Measurements from ENCODE around the gene CYSTM1. TPM values are rescaled to one million over a fixed set of nuclear protein-coding genes. Genes with fewer than 3 reads are reported as not detected.

Gene CYSTM1
- polyA plus RNA-seq, 1 donor from 2014 or later, result 6.6 TPM

GRCh38 chr5:140249536-140249935, 74.5 kb downstream of the CYSTM1 start:
- Histone ChIP-seq H3K27me3 (ENCODE audit: insufficient read depth, low read depth, low read length) (no peaks in the 10 kb centered on the region), H3K27ac (ENCODE audit: low read length) (no peak overlapping the region), H3K9me2 (ENCODE audit: insufficient read depth, low read length) (no peaks in the 10 kb centered on the region), H2AFZ (ENCODE audit: low read depth, low read length) (no peak overlapping the region), H3K36me3 (ENCODE audit: insufficient read depth, low read length) (no peaks in the 10 kb centered on the region), H3K4me2 (ENCODE audit: low read length) (no peak overlapping the region), H3K9me3 (ENCODE audit: low read length) (no peaks in the 10 kb centered on the region), H3F3A (ENCODE audit: insufficient read depth, low read length, poor library complexity, severe bottlenecking) (no peaks in the 10 kb centered on the region), H3K79me2 (replicated peaks; ENCODE audit: insufficient read depth, low read length) (no peaks in the 10 kb centered on the region), H4K20me1 (ENCODE audit: insufficient read depth) (peaks cover 4% of the 10 kb centered on the region), H3K9ac (ENCODE audit: low read length) (no peak overlapping the region), H3K4me3 (ENCODE audit: low read length) (no peak overlapping the region)
- TF ChIP-seq SMC3 (conservative IDR thresholded peaks at IDR 0.05; ENCODE audit: poor library complexity) (no peak), POLR2AphosphoS5 (IDR thresholded peaks at IDR 0.05) (no peak), MXI1 (conservative IDR thresholded peaks at IDR 0.05; ENCODE audit: poor library complexity, severe bottlenecking) (no peak), TAF1 (IDR thresholded peaks at IDR 0.05; ENCODE audit: low read depth) (no peak), EP300 (conservative IDR thresholded peaks at IDR 0.05; ENCODE audit: poor library complexity, severe bottlenecking) (no peak), RAD21 (conservative IDR thresholded peaks at IDR 0.05) (no peak), CTCF (IDR thresholded peaks at IDR 0.05; ENCODE audit: poor library complexity, severe bottlenecking) (no peak), EZH2 (IDR thresholded peaks at IDR 0.05; ENCODE audit: borderline replicate concordance, insufficient read depth, low read length, poor library complexity, severe bottlenecking) (no peak), REST (IDR thresholded peaks at IDR 0.05; ENCODE audit: borderline replicate concordance) (no peak)

DNA sequence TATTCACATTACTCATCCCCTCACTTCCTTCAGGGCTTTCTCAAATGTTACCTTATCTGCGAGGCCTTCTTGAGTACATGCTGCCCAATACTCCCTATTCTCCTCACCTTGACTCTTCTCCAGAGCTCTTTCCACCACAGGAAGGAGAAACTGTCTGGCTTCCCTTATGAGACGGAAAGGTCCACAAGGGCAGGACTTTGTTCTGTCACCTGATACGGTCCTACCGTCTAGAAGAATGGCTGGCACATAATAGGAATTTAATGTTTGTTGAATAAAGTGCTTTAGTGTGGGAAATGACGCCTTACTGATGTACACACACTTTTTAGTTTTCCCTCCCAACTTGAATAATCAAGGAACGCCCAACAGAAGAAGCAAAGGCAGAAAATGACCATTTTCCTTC, 75.4 kb downstream of the CYSTM1 start:
- Histone ChIP-seq H4K20me1 (ENCODE audit: insufficient read depth) (peaks cover 4% of the 10 kb centered on the region), H3K4me2 (ENCODE audit: low read length) (no peak overlapping the region), H3K9ac (ENCODE audit: low read length) (no peak overlapping the region), H3K9me3 (ENCODE audit: low read length) (no peaks in the 10 kb centered on the region), H2AFZ (ENCODE audit: low read depth, low read length) (no peak overlapping the region), H3K27me3 (ENCODE audit: insufficient read depth, low read depth, low read length) (no peaks in the 10 kb centered on the region), H3K36me3 (ENCODE audit: insufficient read depth, low read length) (no peaks in the 10 kb centered on the region), H3K4me3 (ENCODE audit: low read length) (no peak overlapping the region), H3K27ac (ENCODE audit: low read length) (no peak overlapping the region), H3K9me2 (ENCODE audit: insufficient read depth, low read length) (no peaks in the 10 kb centered on the region), H3F3A (ENCODE audit: insufficient read depth, low read length, poor library complexity, severe bottlenecking) (no peaks in the 10 kb centered on the region), H3K79me2 (replicated peaks; ENCODE audit: insufficient read depth, low read length) (no peaks in the 10 kb centered on the region)
- TF ChIP-seq MXI1 (conservative IDR thresholded peaks at IDR 0.05; ENCODE audit: poor library complexity, severe bottlenecking) (no peak), REST (IDR thresholded peaks at IDR 0.05; ENCODE audit: borderline replicate concordance) (no peak), EZH2 (IDR thresholded peaks at IDR 0.05; ENCODE audit: borderline replicate concordance, insufficient read depth, low read length, poor library complexity, severe bottlenecking) (no peak), CTCF (IDR thresholded peaks at IDR 0.05; ENCODE audit: poor library complexity, severe bottlenecking) (no peak), RAD21 (conservative IDR thresholded peaks at IDR 0.05) (no peak), EP300 (conservative IDR thresholded peaks at IDR 0.05; ENCODE audit: poor library complexity, severe bottlenecking) (no peak), TAF1 (IDR thresholded peaks at IDR 0.05; ENCODE audit: low read depth) (no peak), POLR2AphosphoS5 (IDR thresholded peaks at IDR 0.05) (no peak), SMC3 (conservative IDR thresholded peaks at IDR 0.05; ENCODE audit: poor library complexity) (no peak)

All from neural cell (in vitro differentiated cells).